Hepatocyte (in vitro differentiated cells): ENCODE results near the gene SERPINA6. TPM values are rescaled to one million over a fixed set of nuclear protein-coding genes. Genes with fewer than 3 reads are reported as not detected.
"Not testable (repeated sequence)": the region's sequence is repeated elsewhere in the genome, so short reads cannot be mapped to it uniquely, and the experiment has no call there.

Experiments used
- DNase-seq: peaks from one replicate; pipeline ENCODE4 v3.0.0-alpha.2; 2016; ENCODE audit warnings: low spot score
- H2AFZ ChIP-seq: fragments of 200-600 bp; sonication (generic); 2 replicates; pipeline ENCODE4 v1.6.0; 2016; ENCODE audit warnings: antibody characterized with exemption, mild to moderate bottlenecking
- H3K27ac ChIP-seq: fragments of 200-600 bp; sonication (generic); 2 replicates; pipeline ENCODE4 v1.5.1; 2016; ENCODE audit warnings: mild to moderate bottlenecking
- H3K27me3 ChIP-seq: fragments of 200-600 bp; sonication (generic); 2 replicates; pipeline ENCODE4 v1.6.1; 2016
- H3K36me3 ChIP-seq: fragments of 200-600 bp; sonication (generic); replicated peaks from 2 replicates; pipeline ENCODE4 v1.5.1; 2016; ENCODE audit warnings: low read depth; ENCODE audit not compliant: insufficient read depth
- H3K4me1 ChIP-seq: fragments of 200-600 bp; sonication (generic); 2 replicates; pipeline ENCODE4 v1.5.1; 2016; ENCODE audit warnings: mild to moderate bottlenecking, moderate library complexity; ENCODE audit not compliant: insufficient read depth
- H3K4me2 ChIP-seq: fragments of 200-600 bp; sonication (generic); 2 replicates; pipeline ENCODE4 v1.6.0; 2016
- H3K4me3 ChIP-seq: fragments of 200-600 bp; sonication (generic); 2 replicates; pipeline ENCODE4 v1.5.1; 2016; ENCODE audit warnings: mild to moderate bottlenecking
- H3K79me2 ChIP-seq: fragments of 200-600 bp; sonication (generic); 2 replicates; pipeline ENCODE4 v1.6.0; 2017; ENCODE audit warnings: mild to moderate bottlenecking
- H3K9me2 ChIP-seq: fragments of 200-600 bp; sonication (generic); replicated peaks from 2 replicates; pipeline ENCODE4 v1.6.0; 2017; ENCODE audit warnings: mild to moderate bottlenecking; ENCODE audit not compliant: insufficient read depth
- H3K9me3 ChIP-seq: fragments of 200-600 bp; sonication (generic); 2 replicates; pipeline ENCODE4 v1.5.1; 2016; ENCODE audit warnings: low read depth, mild to moderate bottlenecking
- H4K20me1 ChIP-seq: fragments of 200-600 bp; sonication (generic); 2 replicates; pipeline ENCODE4 v1.6.0; 2016; ENCODE audit warnings: mild to moderate bottlenecking; ENCODE audit not compliant: insufficient read depth, poor library complexity, severe bottlenecking
- EZH2 ChIP-seq: fragments of 200-600 bp; sonication (generic); IDR thresholded peaks from 2 replicates; pipeline ENCODE4 v1.6.1; 2016; ENCODE audit warnings: antibody characterized with exemption, mild to moderate bottlenecking, borderline replicate concordance
- EZH2phosphoT487 ChIP-seq: fragments of 200-600 bp; sonication (generic); IDR thresholded peaks from one replicate; pipeline ENCODE4 v1.6.1; 2018; ENCODE audit warnings: antibody characterized with exemption, mild to moderate bottlenecking, low read depth, moderate library complexity; ENCODE audit not compliant: unreplicated experiment, severe bottlenecking
- WGBS: methylation state at CpG from one replicate; pipeline ENCODE4 v1.1.6; 2016; ENCODE audit warnings: low lambda C conversion rate; ENCODE audit errors: missing lambda C conversion rate; 5-methylcytosine and 5-hydroxymethylcytosine counted together
- polyA plus RNA-seq: library from polyadenylated mRNA; unstranded; fragments of >200 nt; fragmentation: Nextera tagmentation; extraction: Ambion mirVana; gene quantifications from 2 replicates; pipeline ENCODE4 v1.2.1, GENCODE V29; 2016
- total RNA-seq: library from RNA; depleted of rRNA; stranded (reverse); fragments of >200 nt; gene quantifications from 2 replicates; pipeline ENCODE4 v1.2.3, GENCODE V29; 2014
- TF ChIP-seq, protein P1 (sequence below): fragments of 200-600 bp; sonication (generic); IDR thresholded peaks from 2 replicates; pipeline ENCODE4 v1.5.1; 2016; ENCODE audit warnings: antibody characterized with exemption, mild to moderate bottlenecking; ENCODE audit not compliant: poor library complexity

Gene SERPINA6
- total and polyA plus RNA-seq, 2 experiments from 2014 or later = 132 to 135 TPM

DNA sequence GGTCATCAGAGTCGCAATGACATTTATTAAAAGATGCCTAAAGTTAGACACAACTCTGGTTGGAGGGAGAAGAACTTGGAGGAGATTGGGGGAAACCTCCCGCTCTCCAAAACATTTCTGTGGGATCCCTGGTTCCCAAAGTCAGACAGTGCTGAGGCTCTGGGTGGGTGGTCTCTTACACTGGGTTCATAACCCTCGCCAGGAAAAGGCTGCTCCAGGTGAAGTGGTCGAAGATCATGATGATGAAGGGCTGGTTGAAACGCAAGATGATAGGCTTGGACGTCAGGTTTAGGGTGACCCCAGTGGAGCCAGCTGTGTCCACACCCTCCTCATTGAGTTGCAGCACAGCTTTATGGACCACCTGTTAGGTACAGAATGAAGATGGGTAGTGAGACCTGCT is 18.9 kb downstream of the SERPINA6 start:
- TF ChIP-seq EZH2 (no peak), EZH2phosphoT487 (no peak)
- TF ChIP-seq, protein P1, sequence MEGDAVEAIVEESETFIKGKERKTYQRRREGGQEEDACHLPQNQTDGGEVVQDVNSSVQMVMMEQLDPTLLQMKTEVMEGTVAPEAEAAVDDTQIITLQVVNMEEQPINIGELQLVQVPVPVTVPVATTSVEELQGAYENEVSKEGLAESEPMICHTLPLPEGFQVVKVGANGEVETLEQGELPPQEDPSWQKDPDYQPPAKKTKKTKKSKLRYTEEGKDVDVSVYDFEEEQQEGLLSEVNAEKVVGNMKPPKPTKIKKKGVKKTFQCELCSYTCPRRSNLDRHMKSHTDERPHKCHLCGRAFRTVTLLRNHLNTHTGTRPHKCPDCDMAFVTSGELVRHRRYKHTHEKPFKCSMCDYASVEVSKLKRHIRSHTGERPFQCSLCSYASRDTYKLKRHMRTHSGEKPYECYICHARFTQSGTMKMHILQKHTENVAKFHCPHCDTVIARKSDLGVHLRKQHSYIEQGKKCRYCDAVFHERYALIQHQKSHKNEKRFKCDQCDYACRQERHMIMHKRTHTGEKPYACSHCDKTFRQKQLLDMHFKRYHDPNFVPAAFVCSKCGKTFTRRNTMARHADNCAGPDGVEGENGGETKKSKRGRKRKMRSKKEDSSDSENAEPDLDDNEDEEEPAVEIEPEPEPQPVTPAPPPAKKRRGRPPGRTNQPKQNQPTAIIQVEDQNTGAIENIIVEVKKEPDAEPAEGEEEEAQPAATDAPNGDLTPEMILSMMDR = no peak
- H3K4me3 ChIP-seq = no peak overlapping the region
- H3K9me3 ChIP-seq = no peaks in the 10 kb centered on the region
- no peaks in the 10 kb centered on the region for H3K9me2 ChIP-seq
- H3K4me2 ChIP-seq = no peak overlapping the region
- no peaks in the 10 kb centered on the region for H3K36me3 ChIP-seq
- no peaks in the 10 kb centered on the region for H4K20me1 ChIP-seq
- no peaks in the 10 kb centered on the region for H3K79me2 ChIP-seq
- H2AFZ ChIP-seq = no peak overlapping the region
- DNase-seq = no peak
- no peak overlapping the region for H3K27ac ChIP-seq
- no peaks in the 10 kb centered on the region for H3K4me1 ChIP-seq
- no peaks in the 10 kb centered on the region for H3K27me3 ChIP-seq
- WGBS = 95% methylated on average over 6 of the region's 6 CpGs

- H3K36me3 ChIP-seq = no peaks in the 10 kb centered on the region
- no peaks in the 10 kb centered on the region for H3K27me3 ChIP-seq
- H3K79me2 ChIP-seq = no peaks in the 10 kb centered on the region
- H3K27ac ChIP-seq = no peak overlapping the region
- H3K9me3 ChIP-seq = no peaks in the 10 kb centered on the region
- H4K20me1 ChIP-seq = no peaks in the 10 kb centered on the region
- H2AFZ ChIP-seq = no peak overlapping the region
- 89% methylated on average over 7 of the region's 7 CpGs for WGBS
- no peaks in the 10 kb centered on the region for H3K9me2 ChIP-seq
- no peak overlapping the region for H3K4me2 ChIP-seq
- DNase-seq = no peak
- no peaks in the 10 kb centered on the region for H3K4me1 ChIP-seq
- no peak overlapping the region for H3K4me3 ChIP-seq
- TF ChIP-seq EZH2phosphoT487 (no peak), EZH2 (no peak)
- TF ChIP-seq, protein P1 = no peak
Measured at GRCh38 chr14:94303111-94303510, 20.0 kb downstream of the SERPINA6 start.

- Histone ChIP-seq H3K79me2 (no peaks in the 10 kb centered on the region), H3K4me3 (no peak overlapping the region), H3K9me2 (no peaks in the 10 kb centered on the region), H3K27ac (peak overlapping the region; percentile 34), H3K4me2 (no peak overlapping the region), H2AFZ (no peak overlapping the region), H4K20me1 (no peaks in the 10 kb centered on the region), H3K36me3 (no peaks in the 10 kb centered on the region), H3K27me3 (no peaks in the 10 kb centered on the region), H3K4me1 (peaks cover 27% of the 10 kb centered on the region), H3K9me3 (no peaks in the 10 kb centered on the region)
- WGBS = 94% methylated on average over 15 of the region's 15 CpGs
- TF ChIP-seq EZH2phosphoT487 (no peak), EZH2 (no peak)
- TF ChIP-seq, protein P1 = no peak
- DNase-seq = no peak
Measured at GRCh38 chr14:94298130-94298529, 25.0 kb downstream of the SERPINA6 start.

DNA sequence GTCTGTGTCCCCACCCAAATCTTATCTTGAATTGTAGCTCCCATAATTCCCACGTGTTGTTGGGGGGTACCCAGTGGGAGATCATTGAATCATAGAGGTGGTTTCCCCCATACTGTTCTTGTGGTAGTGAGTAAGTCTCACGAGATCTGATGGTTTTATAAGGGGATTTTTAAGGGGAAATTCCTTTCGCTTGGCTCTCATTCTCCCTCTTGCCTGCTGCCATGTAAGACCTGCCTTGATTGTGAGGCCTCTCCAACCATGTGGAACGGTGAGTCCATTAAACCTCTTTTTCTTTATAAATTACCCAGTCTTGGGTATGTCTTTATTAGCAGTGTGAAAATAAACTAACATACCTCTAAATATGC is 27.0 kb downstream of the SERPINA6 start:
- not testable (repeated sequence) for H3K79me2 ChIP-seq, H4K20me1 ChIP-seq, H3K9me2 ChIP-seq, H3K4me2 ChIP-seq, H2AFZ ChIP-seq, H3K9me3 ChIP-seq, H3K36me3 ChIP-seq, DNase-seq, H3K4me3 ChIP-seq, H3K27me3 ChIP-seq
- Histone ChIP-seq H3K4me1 (peaks cover 38% of the 10 kb centered on the region), H3K27ac (peak overlapping the region; percentile 34)
- 75% methylated on average over 4 of the region's 4 CpGs for WGBS
